Measurements from ENCODE around the gene ELAVL4.

Gene ELAVL4

GRCh38 chr1:50180367-50180766 is 71.6 kb downstream of the ELAVL4 start:
- no peak for DNase-seq (ENCODE audit: low spot score)

- no peak for DNase-seq (ENCODE audit: low spot score)
Observed at GRCh38 chr1:50181027-50181663, 72.4 kb downstream of the ELAVL4 start.

- DNase-seq (ENCODE audit: low spot score): no peak
Observed at GRCh38 chr1:50183378-50184133, 74.8 kb downstream of the ELAVL4 start.

DNA sequence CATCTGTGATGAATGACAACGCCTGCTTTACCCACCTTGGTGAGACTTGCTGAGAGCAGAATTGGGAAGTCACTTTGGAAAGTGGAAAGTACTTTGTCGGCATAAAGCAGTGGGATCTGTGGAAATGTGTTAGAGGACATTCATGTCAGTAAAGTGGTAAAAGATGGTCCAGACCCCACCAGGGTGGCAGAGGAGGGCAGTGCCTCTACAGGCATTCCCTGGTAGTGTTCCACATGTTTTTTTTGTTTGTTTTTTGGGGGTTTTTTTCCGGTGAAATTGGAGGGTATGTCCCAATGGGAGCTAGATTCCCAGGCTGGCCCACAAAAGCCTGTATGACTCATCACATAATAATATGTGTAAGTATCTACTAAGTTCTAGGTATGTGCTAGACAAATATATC is 80.6 kb downstream of the ELAVL4 start:
- DNase-seq (ENCODE audit: low spot score): no peak

DNA sequence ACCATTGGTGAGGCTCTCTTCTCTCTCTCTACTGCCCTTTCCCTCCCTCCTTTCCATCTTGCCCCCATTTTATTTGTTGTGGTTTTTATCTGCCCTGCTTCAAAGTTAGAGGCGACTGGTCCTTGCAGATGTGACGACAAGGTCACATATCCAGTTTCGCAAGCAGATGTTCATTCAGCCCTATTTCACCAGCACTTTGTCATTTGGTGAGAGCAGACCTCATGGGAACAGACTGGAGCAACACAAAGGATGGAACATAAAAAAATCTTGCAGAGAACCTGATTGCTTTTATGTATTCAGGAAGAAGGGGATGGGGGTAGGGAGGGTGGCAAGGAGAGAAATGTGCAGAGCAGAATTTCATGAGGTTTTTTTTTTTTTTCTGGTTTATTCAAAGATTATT is 84.3 kb downstream of the ELAVL4 start:
- DNase-seq (ENCODE audit: low spot score): no peak

DNA sequence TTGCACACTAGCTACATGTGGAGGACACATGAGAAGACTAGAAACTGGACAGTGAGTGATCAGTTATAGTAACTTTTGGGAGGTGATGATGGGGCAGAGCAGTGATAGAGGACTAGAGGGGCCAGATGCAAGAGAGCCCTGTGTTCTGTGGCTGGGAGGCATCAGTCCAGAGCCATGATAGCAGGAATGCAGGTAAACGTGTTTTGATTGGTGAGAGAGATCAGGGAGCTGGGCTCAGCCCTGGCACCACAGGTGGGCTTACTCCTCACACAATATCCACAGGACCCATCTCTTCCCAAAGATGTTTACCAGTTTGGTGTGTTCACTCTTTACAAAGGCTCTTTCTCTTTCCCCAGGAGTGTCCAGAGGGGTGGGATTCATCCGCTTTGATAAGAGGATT is 86.5 kb downstream of the ELAVL4 start:
- DNase-seq (ENCODE audit: low spot score): no peak

DNA sequence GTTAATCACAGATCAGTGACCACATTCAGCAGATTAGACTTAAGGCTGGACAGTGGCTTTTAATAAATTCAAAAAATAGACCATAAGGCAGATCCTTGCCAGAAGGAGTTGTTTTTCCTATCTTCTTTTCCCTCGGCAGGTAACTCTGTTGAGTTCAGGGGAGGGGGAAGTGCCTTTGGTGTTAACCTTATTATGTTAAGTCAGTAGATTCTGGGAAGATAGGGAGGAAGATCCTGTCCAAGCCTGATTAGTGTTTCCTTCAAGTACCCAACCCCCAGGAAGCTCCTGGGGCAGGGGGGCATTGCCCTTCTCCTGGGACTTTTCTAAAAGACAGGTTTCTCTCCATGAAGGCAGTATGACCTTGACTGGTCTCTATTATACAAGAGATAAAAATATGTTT is 87.4 kb downstream of the ELAVL4 start:
- DNase-seq (ENCODE audit: low spot score): no peak

GRCh38 chr1:50197216-50197615 is 88.5 kb downstream of the ELAVL4 start:
- no peak for DNase-seq (ENCODE audit: low spot score)

DNA sequence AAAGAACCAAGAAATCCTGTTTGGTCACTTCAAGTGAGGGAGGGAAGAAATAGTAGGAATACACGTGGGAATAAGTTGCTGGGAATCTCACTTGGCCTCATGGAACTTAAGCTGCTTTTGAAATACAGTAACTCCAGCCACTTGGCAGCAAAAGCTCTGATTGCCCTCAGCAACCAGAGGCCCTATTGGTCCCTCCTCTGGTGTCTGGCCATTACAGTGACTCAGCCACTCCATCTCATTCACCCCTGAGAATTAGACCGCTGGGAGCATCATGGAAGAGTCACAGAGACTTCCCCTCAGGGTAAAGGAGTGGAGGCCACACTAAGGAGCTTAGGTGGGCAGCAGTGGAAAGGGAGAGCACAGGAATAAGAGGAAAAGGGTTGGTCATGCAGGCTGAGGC is 99.6 kb downstream of the ELAVL4 start:
- no peak for DNase-seq (ENCODE audit: low spot score)

DNA sequence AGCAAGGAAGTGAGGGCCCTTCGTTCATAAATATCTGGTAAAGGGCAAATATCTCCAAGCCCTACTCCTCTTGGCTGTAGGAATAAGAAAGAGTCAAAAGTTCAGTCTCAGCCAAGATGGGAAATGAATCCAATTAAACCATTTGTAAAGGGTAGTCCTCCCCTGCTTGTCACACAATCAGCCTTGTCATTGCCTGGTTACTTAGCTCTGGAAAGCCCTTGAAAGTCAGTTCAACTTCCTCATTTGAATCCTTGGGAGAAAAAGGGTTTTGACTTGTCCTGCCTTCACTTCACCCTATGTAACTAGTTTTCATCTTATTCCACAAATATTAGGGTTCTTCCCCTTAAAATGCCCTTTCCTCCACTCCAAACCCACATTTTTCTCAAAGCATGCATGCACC is 100.0 kb downstream of the ELAVL4 start:
- DNase-seq (ENCODE audit: low spot score): no peak

DNA sequence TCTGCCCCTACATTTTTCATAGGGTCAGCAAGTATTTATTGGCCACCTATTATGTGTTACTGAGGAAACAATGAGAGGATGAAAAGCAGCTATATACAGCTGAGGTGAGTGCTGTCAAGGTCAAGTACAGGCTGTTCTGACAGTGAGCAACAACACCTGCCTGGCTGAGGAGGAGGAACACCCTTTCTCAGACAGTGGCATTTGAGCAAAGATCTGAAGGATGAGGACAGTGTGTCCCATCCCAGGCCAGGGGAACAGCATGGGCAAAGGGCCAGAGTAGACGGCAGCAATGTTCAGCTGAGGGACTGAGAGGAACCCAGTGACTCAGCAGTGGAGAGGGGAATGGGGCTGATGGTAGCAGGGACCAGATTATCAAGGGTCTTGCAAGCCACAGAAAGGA is 101.0 kb downstream of the ELAVL4 start:
- no peak for DNase-seq (ENCODE audit: low spot score)

DNA sequence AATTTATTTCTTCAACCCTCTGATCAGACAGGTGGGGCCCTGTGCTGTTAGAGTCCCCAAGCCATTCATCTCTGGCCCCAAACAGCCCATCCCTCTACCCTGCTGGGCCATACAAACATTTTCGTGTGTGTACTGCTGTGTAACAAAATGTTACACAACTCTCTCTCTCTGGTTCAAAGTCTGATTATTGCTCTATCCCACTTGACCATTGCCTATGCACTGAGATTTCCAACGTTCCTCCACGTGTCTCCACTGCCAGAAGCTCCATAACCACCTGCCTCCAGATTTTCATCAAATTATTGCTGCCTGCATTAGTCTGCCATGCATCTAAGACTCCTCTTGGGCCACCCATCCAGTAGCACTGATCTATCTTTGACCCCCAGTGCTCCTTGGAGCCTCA is 104.8 kb downstream of the ELAVL4 start:
- DNase-seq (ENCODE audit: low spot score): no peak

DNA sequence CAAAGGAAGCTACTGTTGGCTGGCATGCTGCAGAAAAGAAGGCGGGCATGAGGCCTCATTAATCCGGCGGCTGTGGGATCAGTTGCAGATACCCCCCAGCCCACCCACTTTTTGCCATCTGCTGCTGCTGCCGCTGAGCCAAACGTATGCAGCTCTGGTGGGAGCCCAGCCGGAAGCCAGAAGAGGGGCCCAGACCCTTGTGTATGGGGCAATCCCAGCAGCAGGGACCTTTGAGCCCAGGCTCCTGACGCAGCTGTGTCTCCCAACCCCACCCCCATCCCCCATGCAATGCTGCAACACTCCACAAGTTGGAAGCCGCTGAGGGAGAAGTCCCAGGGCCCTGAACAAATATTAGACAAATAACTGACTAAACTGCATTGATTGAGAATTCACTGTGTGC is 106.0 kb downstream of the ELAVL4 start:
- peak; percentile 34 for DNase-seq (ENCODE audit: low spot score)

DNA sequence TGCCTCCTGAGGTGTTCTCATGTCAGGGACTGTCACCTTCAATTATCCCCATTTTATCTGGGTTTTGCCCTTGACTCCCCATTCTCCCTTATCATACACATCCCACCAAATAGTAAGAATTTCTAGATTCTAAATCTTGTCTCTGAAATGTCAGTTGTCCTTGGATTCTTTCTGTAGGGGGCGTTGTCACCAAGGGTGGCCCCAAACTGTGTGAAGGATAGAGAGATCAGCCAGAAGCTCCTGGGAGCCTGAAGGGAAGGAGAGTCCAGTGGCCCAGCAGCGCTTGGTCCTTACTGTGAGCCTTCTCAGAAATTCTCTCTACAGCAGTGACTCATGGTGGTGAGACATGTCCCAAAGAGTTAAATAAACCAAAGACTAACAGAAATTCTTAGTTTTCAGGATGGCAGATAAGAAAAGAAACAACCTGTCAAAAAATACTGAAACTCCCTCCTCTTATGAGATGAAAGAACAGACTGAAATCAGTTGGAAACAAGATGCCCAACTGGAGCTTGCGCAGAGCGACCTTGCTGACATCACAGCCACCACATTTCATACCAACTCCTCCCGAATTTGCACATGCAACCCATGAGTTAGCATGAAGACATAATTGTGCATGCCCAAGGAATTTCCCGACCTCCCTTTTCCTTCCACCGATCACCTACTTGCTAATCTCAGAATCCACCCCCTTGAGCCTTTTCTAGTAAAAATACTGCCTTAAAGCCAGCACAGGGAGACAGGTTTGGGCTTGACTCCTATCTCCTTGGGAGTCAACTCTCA is 109.8 kb downstream of the ELAVL4 start:
- no peak for DNase-seq (ENCODE audit: low spot score)

DNA sequence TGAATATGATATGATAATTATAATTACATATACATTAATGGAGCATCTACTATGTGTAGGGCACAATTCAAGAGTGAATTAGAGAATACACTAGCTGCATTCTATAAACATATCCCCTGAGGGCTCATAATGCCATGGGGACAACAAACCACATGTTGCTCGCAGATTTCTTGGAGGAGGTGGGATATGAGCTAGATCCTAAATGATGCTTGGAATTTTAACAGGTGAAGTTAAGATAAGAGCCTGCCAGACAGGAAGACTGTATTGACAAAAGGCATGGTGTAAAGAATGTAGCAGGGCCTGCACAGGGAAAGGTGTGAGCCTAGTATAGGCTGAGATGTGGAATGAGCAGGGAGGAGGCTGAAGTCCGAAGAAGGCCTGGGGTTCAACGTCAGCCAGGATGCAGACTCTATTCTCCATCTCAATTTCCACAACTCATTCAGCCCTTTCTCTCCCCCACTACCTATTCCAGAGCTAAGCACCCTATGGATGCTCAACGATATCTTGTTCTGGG is 120.2 kb downstream of the ELAVL4 start:
- no peak for DNase-seq (ENCODE audit: low spot score)

- no peak for DNase-seq (ENCODE audit: low spot score)
Observed at GRCh38 chr1:50231209-50231608, 122.5 kb downstream of the ELAVL4 start.

DNA sequence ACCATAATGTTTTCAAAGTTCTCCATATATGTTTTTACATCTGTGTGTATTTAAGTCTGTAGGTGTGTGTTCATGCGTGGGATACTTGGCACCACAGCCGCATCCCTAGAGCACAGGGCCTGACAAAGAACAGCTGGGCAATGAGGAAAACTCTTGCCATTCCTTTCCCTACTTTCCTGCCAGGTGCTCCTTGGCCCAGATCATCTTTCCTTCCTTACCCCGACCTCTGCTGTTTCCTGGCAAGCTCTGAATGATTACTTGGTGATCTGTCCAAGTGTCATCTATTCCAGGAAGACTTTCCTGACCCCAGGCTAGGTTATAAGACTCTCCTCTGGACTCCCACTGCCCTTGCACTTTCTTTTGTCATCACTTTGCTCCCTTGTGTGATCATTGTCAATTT is 123.6 kb downstream of the ELAVL4 start:
- DNase-seq (ENCODE audit: low spot score): no peak

GRCh38 chr1:50236656-50237055 is 127.9 kb downstream of the ELAVL4 start:
- no peak for DNase-seq (ENCODE audit: low spot score)

DNA sequence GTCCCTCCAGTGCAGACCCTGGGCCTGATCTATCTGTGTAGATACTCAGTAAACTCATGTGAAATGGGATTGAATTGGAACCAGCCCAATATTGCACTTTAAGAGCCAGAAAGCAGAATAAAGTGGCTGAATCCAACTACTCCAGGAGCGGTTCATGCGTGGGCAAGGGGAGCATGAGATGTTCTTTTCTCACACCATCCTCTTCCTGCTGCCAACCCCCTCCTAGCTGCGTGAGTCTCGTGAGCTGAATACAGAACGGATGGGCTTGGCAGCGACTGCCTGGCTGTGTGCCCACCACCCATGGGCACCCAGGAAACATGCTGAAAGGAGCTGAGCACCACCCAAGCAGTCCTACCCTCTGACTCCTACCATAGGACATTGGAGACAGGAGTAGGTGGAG is 128.3 kb downstream of the ELAVL4 start:
- no peak for DNase-seq (ENCODE audit: low spot score)

- DNase-seq (ENCODE audit: low spot score): no peak
Observed at GRCh38 chr1:50243939-50244338, 135.2 kb downstream of the ELAVL4 start.

DNA sequence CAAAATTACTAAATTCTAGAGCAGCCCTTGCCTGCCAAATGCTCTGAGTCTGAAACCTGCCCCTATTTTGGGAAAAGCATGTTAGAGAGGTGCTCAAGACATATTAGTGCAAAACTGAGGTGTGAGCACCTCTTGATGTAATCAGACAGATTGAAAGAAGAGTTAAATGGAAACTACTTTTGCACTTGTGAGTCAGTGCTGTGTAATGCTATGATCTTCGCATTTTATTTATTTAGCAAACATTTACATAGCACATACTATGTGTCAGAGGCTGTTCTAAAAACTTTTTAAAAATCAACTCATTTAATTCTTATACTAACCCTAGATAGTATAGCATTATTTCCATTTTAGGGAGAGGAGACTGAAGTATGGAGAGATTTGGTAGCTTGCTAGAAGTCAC is 138.1 kb downstream of the ELAVL4 start:
- DNase-seq (ENCODE audit: low spot score): no peak

DNA sequence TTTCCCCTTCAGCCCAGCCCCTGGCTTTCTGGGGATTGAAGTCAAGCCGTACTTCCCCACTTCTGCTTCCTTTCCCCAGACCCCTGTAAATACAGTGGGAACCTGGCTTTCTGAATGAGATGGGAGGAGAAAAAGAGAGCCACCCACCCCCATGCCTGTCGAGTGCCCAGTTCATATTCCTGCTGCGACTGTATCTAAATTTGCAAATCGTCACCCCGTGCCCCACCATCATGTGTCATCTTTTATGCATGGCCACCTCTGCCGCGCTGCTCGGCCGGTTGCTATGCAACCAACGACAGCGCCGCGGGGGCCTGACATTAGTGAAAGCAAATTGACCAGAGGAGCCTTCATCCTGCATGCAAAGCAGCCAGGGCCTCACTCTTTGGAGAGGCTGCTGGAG is 143.0 kb downstream of the ELAVL4 start:
- no peak for DNase-seq (ENCODE audit: low spot score)

GRCh38 chr1:50252196-50252595 is 143.5 kb downstream of the ELAVL4 start:
- no peak for DNase-seq (ENCODE audit: low spot score)
